Measurements from ENCODE around the gene TRIP12. TPM values are rescaled to one million over a fixed set of nuclear protein-coding genes. Genes with fewer than 3 reads are reported as not detected.
"Not testable (repeated sequence)": the region's sequence is repeated elsewhere in the genome, so short reads cannot be mapped to it uniquely, and the experiment has no call there.

The TRIP12 gene
- total RNA-seq, 2 donors from 2014 or later = 127 to 160 TPM

DNA sequence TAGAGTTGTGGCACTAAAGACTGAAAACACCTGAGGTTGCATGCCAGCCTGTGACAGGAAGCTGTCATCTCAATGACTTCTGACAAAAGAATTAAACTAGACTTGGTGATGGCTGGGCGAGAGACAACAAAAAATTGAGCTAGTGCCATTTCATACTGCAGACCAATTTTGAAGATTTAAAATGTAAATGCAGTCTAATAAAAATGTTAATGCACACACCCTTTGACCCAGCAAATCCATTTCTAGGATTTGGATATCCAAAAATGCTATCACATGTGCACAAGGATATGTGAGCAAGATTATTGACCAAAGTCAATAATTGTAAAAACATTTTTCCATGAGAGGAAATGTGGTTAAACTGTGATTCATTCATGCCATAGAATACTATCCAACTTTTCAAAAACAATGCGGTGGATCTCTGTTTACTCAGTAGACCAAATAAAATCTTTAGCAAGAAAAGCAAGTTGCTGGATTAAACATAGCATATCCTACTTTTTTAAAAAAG is 6.1 kb upstream of the TRIP12 start:
- peaks cover 4 to 6% of the 10 kb centered on the region in 2 donors for H3K4me1 ChIP-seq (ENCODE audit: control insufficient read depth in 1 of 2, low read depth in 2 of 2)
- TF ChIP-seq, protein P1, sequence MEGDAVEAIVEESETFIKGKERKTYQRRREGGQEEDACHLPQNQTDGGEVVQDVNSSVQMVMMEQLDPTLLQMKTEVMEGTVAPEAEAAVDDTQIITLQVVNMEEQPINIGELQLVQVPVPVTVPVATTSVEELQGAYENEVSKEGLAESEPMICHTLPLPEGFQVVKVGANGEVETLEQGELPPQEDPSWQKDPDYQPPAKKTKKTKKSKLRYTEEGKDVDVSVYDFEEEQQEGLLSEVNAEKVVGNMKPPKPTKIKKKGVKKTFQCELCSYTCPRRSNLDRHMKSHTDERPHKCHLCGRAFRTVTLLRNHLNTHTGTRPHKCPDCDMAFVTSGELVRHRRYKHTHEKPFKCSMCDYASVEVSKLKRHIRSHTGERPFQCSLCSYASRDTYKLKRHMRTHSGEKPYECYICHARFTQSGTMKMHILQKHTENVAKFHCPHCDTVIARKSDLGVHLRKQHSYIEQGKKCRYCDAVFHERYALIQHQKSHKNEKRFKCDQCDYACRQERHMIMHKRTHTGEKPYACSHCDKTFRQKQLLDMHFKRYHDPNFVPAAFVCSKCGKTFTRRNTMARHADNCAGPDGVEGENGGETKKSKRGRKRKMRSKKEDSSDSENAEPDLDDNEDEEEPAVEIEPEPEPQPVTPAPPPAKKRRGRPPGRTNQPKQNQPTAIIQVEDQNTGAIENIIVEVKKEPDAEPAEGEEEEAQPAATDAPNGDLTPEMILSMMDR (IDR thresholded peaks at IDR 0.05) = no peak
- H3K27me3 ChIP-seq (replicated peaks; ENCODE audit: insufficient read depth) = no peaks in the 10 kb centered on the region
- DNase-seq (ENCODE audit: low spot score) = no peak
- no peak overlapping the region for H3K4me3 ChIP-seq
- H3K36me3 ChIP-seq = no peaks in the 10 kb centered on the region
- no peaks in the 10 kb centered on the region for H3K9me3 ChIP-seq
- no peak overlapping the region for H3K27ac ChIP-seq
- no peak for ATAC-seq (ENCODE audit: insufficient number of reproducible peaks, low FRiP score, low read depth)

DNA sequence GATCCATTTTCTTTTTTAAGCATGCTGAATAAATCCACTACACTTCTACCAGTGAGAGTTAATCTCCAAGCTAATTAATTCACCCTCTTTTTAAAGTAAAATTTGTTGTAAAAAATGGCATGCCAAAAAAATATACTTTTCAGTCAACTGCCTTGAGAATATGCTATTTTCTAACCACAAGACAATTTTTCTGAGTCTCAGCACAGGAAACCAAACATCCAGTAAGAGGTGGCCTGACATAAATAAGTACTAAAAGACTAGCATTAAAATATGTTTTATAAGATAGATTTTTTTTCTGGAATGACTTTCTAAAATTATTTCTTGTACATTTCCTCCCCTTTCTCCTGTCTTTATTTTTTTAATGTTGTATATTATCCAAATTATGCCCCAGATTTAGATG is 3.4 kb upstream of the TRIP12 start:
- Histone ChIP-seq H3K27me3 (replicated peaks; ENCODE audit: insufficient read depth) (no peaks in the 10 kb centered on the region), H3K27ac (no peak overlapping the region), H3K9me3 (no peaks in the 10 kb centered on the region), H3K4me3 (no peak overlapping the region), H3K4me1 (ENCODE audit: control insufficient read depth in 1 of 2, low read depth in 2 of 2) (peaks cover 5 to 6% of the 10 kb centered on the region in 2 donors), H3K36me3 (no peaks in the 10 kb centered on the region)
- DNase-seq (ENCODE audit: low spot score) (no peak), ATAC-seq (ENCODE audit: insufficient number of reproducible peaks, low FRiP score, low read depth) (no peak)
- TF ChIP-seq, protein P1 (IDR thresholded peaks at IDR 0.05) = no peak

DNA sequence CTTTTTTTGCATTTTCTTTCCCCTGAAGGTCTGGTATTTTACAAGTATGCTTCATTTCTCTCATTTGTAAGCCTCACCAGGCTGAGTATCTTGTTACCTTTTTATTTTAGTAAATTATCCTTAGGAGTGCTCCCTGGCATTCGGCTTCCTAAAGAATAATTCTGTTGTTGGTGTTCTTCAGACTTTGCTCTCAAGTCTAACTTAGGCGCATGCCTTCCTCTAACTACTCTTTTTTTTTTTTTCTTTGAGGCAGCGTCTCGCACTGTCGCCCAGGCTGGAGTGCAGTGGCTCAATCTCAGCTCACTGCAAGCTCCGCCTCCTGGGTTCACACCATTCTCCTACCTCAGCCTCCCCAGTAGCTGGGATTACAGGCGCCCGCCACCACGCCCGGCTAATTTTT is 2.7 kb upstream of the TRIP12 start:
- H3K4me3 ChIP-seq; H3K9me3 ChIP-seq; H3K36me3 ChIP-seq; H3K27me3 ChIP-seq (replicated peaks; ENCODE audit: insufficient read depth); ATAC-seq (ENCODE audit: insufficient number of reproducible peaks, low FRiP score, low read depth); DNase-seq (ENCODE audit: low spot score); H3K27ac ChIP-seq: not testable (repeated sequence)
- H3K4me1 ChIP-seq (ENCODE audit: control insufficient read depth in 1 of 2, low read depth in 2 of 2) = peaks cover 6 to 12% of the 10 kb centered on the region in 2 donors

DNA sequence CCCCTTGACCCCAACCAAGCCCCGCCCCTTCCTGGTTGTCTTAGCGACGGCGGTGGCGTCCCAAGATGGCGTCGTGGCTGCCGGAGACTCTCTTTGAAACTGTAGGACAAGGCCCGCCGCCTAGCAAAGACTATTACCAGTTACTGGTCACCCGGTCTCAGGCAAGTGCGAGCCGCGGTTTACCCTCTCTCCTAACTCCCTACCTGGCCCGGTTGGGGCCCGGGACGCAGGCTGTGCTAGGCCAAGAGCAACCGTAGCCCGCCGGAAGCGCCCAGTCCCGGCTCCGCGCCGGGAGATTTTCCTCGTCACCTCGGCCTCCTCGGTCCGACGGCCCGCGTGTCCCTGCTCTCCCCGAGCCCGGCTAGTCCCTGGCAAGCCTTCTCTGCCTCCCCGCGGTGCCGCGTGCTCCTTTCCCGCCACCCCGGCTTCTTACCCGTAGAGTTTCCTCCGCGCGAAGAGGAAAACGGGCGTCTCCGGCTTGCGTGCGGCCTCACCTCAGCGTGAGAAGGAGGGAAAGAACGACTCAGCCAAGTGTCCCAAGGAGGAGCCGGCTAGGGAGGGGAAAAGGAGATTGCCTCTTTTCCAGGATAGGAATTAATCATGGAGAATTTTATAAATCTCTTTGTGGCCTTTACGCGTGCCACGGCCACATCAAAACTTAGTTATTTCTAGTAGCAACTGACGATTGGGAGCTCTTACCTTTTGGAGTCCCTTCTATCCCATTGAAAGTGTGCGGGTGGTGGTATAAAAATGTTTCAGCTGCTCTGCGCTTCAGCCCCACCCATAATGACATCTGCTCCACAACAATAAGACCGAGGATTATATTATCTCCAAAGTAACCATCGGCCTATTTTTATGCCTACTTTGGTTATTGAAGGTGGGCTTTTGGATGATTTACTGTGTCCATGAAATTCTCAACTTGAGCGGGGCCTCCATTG is 909 bp upstream of the TRIP12 start, which contains the start of gene FBXO36:
TSS of gene FBXO36 (plus strand) at position 55 of the 938 bp plus-strand sequence. CDS start at position 66, 11 bp downstream.
- Histone ChIP-seq H3K36me3 (peaks cover under 1% of the 10 kb centered on the region), H3K4me1 (ENCODE audit: control insufficient read depth in 1 of 2, low read depth in 2 of 2) (peaks cover 15 to 21% of the 10 kb centered on the region in 2 donors), H3K27ac (peak within 1 kb of the TSS; percentile 99), H3K27me3 (replicated peaks; ENCODE audit: insufficient read depth) (no peaks in the 10 kb centered on the region), H3K9me3 (no peaks in the 10 kb centered on the region), H3K4me3 (peak within 1 kb of the TSS; percentile 96)
- peak; percentile 60 for DNase-seq (ENCODE audit: low spot score)
- peak; percentile 89 for ATAC-seq (ENCODE audit: insufficient number of reproducible peaks, low FRiP score, low read depth)
- TF ChIP-seq, protein P1 (IDR thresholded peaks at IDR 0.05) = no peak

DNA sequence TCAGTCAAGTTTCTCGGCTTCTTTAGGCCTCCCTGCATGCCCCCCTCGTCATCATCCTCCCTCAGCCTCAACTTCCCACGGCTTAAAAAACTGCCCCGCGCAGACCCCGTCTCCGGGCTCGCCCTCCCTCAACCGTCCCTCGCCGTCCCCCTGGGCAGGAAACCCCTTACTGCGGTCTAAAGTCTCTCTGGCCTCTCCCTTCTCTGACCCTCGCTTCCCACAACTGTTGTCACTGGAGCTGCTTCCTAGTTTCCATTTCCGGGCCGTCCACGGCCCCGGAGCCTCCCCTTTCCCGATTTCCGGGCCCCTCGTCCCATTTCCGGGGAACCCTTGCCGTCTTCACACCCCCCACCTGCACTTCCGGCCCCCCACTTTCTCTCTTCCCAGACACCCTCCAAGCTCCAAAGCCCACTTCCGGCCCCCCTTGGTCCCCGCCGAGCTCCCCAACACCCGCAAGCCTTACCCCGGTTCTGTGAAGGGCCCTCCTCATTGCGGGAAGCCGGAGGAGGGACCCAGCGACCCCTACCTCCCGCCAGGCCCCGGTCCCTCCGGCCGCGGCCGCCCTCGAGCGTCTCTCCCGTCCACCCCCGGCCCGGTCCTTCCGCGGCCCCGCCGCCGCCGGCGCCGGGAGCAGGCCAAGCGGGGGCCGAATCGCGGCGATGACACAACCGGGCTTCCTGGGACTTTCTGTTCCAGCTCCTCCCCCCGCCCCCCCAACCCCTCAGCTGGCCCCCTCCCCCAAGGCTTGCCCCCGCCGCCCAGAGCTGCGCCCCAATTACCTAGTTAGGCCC is 513 bp downstream of the TRIP12 start:
- Histone ChIP-seq H3K4me3 (peak overlapping the region; percentile 96), H3K4me1 (ENCODE audit: control insufficient read depth in 1 of 2, low read depth in 2 of 2) (peaks cover 15 to 23% of the 10 kb centered on the region in 2 donors), H3K36me3 (peaks cover 4% of the 10 kb centered on the region), H3K27ac (peak overlapping the region; percentile 99), H3K9me3 (no peaks in the 10 kb centered on the region), H3K27me3 (replicated peaks; ENCODE audit: insufficient read depth) (no peaks in the 10 kb centered on the region)
- TF ChIP-seq, protein P1 (IDR thresholded peaks at IDR 0.05) = no peak
- ATAC-seq (ENCODE audit: insufficient number of reproducible peaks, low FRiP score, low read depth) (peak; percentile 14), DNase-seq (ENCODE audit: low spot score) (peak; percentile 12)
